ENCODE measurements around the gene MEF2D.

Gene MEF2D

DNA sequence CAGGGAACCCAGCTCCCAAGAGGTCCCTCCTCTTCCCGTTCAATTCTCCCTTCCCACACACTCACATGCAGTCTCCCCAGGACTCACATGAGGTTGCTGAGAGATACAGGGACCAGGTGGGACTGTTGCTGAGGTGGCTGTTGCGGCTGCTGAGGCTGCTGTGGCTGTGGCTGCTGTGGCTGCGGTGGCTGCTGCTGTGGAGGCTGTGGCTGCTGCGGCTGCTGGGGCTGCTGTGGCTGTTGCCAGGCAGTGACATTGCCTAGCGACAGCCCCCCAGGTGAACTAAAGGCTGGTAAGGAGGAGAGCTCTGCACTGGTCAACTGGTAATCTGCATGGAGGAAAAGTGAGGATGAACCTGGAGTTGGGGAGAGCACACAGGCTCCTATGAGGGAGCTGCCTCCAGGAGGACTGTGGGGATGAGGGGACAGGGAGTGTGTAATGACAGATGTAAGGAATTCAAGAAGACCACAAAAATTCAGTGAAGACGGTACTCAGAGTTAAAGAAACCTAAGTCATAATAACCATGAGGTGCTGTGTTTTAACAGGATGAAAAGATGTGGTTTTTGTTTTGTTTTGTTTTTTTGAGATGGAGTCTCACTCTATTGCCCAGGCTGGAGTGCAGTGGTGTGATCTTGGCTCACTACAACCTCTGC is 31.8 kb downstream of the MEF2D start:
- no peak for DNase-seq (ENCODE audit: low spot score)

DNA sequence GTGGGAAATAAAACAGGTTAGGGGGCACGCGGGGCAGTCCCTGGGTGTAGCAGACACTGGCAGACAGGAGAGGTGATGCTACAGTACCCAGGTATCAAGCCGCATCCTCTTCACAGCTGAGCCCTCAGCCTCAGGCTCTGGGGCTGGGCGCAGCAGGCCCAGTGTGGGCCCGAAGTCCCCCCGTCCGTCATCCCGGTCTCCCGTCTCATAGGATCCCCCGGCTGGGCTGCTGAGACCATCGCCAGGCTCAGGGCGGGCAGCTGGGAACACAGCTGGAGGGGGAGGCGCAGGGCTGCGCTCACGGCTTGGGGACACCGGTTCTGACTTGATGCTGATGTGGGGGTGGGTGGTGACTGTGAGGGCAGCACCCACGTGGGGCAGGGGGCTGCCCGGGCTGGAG is 32.7 kb downstream of the MEF2D start:
- no peak for DNase-seq (ENCODE audit: low spot score)

DNA sequence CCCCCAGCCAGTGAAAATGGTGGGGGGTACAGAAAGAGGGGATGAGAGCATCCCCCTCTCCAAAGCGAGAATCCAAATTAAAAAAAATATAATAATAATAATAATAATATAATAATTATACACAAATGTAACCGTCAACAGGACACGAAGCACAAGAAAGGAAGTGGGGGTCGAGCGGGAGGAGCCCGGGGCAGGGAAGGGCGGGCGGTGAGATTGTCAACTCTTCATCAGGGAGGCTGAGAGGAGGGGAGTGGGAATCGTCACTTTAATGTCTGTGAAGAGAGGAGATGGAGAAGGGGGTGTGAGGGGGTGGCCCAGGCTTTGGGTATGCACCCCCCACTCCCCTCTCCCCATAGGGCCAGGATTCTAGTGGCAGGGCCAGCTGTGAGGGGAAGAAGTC is 33.2 kb downstream of the MEF2D start:
- no peak for DNase-seq (ENCODE audit: low spot score)

DNA sequence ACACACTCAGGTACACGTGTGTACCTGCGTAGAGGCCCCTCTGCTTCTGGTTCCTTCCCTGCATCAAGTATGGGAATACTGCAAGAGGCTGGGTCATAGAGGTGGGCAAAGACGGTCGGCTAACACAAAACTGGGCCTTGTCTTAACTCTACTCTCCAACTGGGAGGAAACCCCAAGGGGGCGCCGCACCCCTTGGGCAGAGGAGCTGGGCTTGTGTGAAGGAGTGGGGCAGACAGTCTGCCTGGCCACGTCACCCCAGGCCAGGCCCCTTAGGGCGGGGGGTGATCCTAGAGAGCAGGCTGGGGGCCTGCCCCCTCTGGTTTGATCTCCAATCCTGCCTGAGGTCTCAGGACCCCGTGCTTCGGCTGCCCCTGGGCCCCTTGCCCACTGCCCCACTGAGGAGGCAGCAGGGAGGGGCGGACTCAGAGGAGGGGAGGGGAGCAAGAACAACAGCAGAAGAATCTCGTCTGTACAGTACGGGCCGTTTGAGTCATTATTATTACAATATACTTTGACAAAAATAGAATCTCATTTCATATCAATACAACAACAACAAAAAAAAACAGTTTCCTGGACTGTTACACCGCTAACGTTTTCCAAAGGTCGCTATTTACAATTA is 34.7 kb downstream of the MEF2D start:
- no peak for DNase-seq (ENCODE audit: low spot score)

DNA sequence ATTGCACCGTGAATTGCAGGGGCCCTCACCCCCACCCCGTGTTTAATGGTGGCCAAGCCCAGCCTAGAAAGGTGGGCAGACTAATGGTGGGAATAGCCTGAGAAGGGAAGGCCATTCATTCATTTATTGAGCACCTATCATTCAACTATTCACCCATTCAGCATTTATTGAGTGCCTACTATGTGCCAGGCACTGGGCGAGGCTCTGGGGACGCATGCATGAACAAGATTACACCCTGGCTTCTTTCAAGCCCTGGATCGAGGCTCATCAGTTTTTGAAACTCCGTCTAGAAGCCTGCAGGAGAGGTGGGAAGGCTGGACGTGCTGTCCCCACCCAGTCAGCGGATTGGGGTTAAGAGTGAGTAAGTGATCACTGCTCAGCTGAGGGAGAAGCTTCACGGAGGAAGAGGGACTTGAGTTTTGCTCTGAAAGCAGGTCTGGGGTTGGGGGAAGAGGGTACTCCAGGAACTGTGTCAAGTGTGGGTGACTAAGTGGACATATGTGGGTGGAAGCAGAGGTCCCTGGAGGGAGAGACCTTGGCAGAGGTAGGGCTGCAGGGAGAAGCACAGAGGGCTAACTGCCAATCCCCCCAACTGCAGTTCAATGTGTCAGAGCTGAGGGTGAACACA is 35.6 kb downstream of the MEF2D start:
- no peak for DNase-seq (ENCODE audit: low spot score)

DNA sequence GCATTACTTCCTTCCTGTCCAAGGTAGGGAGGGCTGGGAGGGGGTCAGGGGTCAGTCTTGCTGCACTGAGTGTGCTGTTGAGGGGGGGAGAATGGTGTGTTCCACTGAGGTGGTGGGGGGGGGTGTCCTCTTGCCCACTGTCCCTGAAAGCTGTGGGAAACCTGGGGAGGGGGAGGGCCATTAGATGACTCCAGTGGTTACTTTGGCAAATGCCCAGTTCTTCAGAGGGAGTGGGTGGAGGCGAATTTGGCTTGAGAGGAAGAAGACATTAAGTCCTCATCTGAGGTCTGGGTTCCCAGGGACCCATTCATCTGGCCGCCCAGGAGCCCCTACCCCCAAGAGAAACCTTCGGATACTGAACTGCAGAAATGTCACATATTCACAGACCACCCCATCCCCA is 36.2 kb downstream of the MEF2D start:
- no peak for DNase-seq (ENCODE audit: low spot score)

DNA sequence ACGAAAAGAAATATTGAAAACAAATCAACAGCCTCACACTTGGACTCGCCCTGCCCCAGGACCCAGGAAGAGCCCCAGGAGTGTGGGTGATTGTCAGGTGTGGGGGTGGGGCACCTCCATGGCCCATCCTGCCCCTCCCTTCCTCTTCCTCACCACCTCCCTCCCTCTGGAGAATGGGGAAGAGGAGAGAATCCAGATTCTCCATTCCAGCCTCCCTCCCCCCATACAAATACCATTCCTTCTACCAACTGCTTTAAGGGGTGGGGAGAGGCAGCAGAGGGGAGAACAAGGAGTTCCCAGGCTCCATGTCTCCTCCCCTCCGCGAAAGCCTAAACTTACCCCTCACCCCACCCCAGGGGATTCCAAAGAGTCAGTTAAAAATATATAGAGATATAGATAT is 36.7 kb downstream of the MEF2D start:
- no peak for DNase-seq (ENCODE audit: low spot score)

DNA sequence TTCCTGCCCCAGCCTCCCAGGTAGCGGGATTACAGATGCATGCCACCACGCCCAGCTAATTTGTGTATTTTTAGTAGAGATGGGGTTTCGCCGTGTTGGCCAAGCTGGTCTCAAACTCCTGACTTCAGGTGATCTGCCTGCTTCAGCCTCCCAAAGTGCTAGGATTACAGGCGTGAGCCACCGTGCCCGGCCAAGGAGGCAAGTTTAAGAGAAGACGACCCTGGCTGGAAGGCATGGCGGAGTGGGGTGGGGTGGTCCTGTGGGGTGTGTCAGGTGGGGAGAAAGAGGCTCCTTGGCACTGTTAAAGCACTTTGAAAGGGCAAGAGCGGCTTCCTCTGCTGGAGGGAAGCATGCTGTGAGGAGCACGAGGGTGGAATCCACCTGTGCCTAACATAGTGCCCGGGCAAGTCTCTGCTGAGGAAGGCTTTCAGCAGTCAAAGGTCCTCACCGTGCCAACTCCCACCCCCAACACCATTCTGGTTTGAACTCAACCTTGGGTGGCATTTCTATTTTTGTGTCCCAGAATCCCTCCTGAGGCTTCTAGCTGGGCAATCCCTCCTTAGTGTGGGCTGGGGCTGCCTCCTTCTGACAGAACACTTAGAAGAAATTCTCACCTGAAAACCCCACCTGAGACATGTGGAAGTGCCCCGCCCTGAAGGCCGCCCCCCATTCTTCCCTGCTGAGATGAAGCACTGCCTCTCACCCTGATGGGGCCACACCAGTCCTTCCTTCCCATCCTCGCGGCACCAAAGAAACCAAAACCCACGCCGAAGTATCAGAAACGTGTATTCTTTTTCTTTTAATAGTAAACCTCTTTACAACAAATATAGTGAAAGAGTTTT is 37.4 kb downstream of the MEF2D start:
- DNase-seq (ENCODE audit: low spot score), result no peak

DNA sequence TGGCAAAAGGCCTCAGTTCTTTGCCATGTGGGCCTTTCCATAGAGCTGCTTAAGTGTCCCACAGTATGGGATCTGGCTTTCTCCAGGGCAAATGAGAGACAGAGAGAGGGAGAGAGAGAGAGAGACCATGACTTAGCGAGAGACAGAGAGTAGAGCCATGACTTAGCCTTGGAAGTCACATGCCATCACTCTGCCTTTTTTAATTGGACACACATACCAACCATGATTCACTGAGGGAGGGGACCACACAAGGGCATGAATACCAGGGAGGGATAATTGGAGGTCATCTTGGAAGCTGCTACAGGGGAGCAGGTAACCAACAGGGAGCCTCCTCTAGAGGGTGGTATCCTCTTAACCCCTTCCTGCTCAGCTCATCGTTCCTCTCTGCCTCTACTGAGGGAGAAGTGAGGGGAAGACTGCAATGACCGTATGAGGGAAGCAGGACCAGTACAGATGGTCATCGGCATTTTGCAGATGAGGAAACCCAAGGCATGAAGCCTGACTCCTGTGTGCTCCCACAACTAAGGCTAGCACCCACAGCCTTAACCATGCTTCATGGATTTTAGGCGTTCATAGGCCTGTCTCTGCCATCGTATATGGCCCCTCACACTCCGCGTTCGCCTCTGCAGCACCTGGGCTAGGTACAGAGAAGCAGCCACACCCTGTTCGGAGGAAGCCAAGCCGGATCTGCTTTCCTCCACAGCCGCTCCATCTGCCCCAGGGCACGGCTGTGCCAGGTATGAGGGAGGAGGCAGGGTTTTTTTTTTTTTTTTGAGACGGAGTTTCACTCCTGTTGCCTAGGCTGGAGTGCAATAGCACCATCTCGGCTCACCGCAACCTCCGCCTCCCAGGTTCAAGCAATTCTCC is 38.6 kb downstream of the MEF2D start:
- no peak for DNase-seq (ENCODE audit: low spot score)

DNA sequence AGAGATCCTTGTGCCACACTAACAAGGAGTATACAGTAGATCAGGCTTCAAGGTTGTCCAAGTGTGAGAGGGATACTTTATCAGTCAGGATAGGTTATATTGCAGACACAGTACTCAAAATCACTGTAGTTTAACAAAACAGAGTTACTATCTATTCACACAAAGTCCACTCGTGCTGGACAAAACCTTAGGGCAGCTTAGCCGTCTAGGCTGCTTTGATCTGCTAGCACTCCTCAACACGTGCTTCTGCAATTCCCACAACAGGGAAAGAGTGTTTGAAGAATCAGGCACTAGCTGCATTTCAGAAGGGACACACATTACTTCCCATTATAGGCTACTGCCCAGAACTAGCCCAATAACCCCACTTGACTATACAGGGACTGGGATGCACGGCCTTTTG is 39.5 kb downstream of the MEF2D start:
- DNase-seq (ENCODE audit: low spot score), result no peak

DNA sequence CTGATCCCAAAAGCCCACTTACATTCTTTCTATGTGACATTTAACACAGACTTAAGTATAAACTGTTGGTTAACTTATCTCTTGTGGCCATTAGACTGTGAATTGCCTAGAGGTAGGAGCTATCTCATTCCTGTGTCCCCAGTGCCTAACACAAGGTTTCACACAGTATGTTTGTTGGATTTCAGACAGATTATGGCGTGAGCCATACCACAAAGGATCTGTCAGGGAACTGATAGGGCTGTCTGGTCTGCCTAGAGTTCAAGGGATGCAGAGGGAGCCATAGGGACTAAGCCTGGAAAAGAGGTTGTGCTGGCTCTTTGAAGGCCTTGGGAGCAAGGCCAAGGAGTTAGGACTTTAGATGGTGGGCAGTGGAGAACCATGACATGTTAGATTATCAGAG is 40.0 kb downstream of the MEF2D start:
- no peak for DNase-seq (ENCODE audit: low spot score)

DNA sequence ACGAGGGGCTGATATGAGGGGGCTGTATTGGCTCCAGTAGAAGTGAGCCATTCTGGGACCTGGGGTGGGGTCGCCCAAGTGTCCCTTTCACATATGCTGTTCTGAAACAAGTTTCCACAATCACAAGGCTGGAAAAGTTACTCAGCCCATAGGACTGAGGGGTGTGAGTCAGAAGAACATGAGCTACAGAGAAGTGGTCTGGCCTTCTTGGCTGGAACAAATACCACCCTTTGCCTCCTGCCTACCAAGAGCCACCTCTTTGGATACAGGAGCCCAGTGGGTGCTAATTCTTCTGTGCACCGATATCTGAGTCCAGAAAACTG is 42.4 kb downstream of the MEF2D start:
- DNase-seq (ENCODE audit: low spot score), result no peak

DNA sequence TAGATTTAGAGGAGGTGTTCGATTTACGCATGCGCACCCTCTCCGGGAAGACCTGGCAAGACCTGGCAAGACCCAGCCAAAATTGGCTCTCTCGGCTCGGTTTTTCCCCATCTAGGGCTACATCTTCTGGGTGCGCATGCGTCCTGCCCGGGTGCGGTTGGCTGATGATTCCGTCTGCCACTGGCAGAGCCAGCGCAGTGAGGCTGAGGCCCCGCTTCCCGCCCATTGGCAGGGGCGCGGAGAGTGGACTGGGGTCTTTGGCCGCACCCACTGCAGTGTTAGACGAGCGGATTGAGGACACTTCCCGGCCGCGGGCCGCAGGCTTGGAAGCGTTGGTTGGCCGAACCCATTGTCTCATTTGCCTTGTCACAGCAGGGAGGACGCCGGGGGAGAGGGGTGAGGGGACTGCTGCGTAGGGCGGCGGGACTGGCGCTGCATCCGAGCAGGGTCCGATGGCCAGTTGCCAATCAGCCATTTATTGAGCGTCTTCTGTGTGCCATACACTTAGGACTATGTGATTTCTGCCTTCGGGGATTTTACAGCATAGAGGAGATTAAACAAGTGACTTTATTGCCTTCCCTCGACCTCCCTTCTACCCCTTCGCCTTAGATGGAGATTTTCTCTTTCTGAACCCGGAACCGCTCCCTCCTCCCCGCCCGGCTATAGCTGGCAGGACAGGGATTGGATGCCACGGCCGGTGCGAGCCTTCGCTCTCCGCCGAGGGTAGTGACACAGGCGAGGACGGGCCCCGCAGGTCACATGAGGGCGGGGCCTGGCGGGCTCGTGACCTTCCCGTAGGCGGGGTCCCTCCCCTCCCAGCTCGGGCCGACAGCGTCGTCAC is 43.7 kb downstream of the MEF2D start:
- peak; percentile 98 for DNase-seq (ENCODE audit: low spot score)

DNA sequence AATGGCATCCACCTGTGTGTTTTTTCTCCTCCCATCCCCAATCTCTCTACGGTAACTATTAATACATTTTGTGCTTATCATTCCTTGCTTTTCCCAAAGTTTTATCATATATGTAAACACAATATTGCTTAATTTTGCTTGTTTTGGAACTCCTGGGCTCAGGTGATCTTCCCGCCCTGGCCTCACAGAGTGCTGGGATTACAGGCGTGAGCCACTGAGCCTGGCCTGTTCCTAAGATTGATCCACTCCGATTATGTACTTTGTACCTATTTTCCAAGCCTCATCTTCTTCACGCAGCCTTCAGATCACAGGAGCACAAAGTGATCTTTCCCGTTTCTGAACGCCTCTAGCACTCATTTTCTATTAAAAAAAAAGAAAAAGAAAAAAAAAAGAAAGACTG is 45.2 kb downstream of the MEF2D start:
- no peak for DNase-seq (ENCODE audit: low spot score)

DNA sequence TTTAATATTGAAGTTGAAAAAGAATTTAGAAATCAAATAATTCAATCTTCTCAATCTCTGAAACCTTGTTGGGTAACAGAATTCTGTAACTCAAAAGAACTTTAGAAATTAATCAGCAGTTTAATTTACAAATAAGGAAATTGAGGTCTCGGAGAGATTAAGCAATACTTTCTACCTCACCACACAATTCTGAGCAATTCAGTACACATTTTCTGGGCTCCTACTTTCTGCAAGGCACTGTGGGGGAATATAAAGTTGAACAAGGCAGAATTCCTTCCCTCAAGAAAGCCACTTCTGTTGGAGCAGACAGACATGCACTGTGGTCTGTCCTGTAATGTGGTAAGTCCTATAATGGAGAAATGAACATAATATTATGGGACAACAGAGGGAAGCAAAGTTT is 47.7 kb downstream of the MEF2D start:
- DNase-seq (ENCODE audit: low spot score), result no peak

DNA sequence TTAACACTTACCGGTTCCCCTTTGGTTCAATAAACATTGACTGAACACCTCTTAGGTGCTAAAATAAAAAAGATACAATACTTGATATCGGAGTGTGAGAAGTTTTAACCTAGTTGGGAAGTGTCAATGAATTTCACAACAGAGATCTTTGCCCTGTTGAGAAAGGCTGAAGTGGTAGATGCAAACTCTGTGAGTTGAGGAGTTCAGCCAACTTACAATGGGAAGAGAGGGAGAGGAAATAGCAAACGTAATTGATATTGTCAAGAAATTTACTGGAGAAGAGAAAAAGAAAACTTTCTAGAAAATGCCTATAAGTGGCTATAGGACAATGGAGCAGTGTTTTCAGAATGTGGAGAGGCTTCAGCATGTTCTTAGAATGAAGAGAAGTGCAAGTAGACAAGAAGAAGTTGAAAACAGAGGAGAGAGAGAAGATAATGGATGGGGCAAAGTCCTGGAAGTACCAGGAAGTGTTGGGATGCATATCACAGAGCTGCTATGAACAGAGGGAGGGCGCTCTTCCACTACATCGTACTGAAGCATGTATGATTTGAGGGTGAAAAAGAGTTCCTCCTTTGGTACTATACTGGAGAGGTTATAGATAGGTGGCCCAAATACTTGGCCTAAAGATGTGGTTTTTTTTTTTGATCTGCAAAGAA is 48.9 kb downstream of the MEF2D start:
- DNase-seq (ENCODE audit: low spot score), result no peak

DNA sequence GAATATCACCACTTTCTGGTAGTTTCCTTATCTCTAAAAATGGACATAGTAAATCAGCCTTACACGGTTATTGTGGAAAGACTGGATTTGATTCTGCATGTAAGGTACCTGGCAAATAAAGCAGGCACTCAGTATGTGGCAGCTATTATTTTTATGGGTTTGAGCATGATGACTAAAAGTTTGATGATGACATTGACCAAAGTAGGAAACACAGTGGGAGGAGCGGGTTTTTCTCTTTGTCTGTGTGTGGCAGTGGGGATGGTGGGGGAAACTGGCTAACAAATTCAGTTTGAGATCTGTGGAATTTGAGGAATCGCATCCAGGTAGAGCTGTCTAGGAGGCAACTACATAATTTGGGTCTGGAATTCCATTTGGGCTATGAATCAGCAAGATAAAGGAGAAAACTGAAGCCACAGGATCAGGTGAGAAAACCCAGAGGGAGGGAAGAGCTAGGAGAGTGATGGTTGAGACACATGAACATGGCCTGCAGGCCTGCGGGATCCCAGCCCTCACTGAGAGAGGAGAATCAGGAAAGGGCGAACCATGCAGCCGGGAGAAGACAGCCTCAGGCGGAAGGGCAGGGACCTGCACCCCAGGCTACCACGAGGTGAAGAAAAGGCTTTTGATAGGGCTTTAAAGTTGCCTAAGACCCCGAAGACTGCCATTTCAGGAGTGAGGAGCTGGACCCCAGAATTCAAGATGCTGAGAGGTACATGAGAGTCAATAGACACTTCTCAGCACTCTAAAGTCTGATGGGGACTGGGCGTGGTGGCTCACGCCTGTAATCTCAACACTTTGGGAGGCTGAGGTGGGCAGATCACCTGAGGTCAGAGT is 52.2 kb downstream of the MEF2D start:
- DNase-seq (ENCODE audit: low spot score), result no peak

DNA sequence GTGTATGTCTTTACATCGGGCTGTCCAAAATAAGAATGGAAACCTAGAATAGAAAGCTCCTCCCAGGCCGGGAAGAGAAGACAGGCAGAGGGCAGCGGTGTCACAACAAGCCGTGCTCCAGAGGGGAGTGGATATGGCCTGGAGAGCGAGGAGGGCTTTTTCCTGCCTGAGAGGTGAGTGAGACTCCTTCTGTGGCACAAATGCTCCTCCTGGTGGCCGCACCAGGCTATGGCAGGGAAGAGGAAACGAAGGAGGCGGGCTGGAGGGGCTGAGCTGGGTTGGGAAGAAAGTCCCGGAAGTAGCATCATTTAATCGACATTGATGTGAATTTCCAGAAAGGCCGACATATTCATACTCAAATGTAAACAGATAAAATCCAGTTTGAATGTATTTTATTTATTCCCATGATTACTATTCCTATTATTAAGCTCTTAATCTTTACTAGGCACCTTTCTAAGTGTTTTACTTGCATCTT is 54.7 kb downstream of the MEF2D start:
- DNase-seq (ENCODE audit: low spot score), result peak; percentile 82

DNA sequence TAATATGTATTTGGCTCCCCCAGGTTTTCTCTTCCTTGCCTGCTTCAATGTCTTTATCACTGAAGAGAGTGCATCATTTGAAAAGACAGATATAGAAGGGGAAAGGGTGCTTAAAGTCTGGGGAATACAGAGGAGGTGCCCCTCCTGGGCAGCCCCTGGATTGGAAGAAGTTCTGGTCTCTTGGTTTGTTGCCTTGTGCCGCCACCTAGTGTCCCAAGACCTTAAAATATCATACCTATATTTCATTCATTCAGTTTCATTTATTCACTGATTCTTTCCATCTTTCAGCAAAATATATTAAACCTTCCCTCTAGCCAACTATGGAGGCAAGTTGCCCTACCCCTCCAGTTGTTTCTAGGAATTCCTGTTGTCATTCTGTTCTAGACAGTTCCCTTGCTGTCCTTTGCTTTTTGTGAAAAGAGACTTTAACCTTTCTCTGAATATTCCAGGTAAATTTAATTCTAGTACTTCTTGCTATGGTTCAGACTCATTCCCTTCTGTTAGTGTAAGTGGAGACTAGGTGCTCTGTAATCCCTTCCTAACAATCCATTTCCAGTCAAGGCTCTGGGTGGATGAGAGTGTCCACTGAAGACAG is 56.1 kb downstream of the MEF2D start:
- peak; percentile 16 for DNase-seq (ENCODE audit: low spot score)
